Brain microvascular endothelial cell (primary cell): Measurements from ENCODE around the gene SMG5.

Source experiments
- DNase-seq: peaks from one replicate; pipeline ENCODE4 v3.0.0-alpha.2; 2020
- H3K27ac ChIP-seq: fragments of 250-450 bp; sonication (Bioruptor Pico); 2 replicates; pipeline ENCODE4 v1.5.1; 2020; ENCODE audit warnings: mild to moderate bottlenecking, moderate library complexity
- H3K27me3 ChIP-seq: fragments of 250-450 bp; sonication (Bioruptor Pico); replicated peaks from 2 replicates; pipeline ENCODE4 v1.5.1; 2020; ENCODE audit warnings: mild to moderate bottlenecking
- H3K36me3 ChIP-seq: fragments of 250-450 bp; sonication (Bioruptor Pico); replicated peaks from 2 replicates; pipeline ENCODE4 v1.5.1; 2020; ENCODE audit warnings: mild to moderate bottlenecking
- H3K4me3 ChIP-seq: 2 replicates; pipeline ENCODE4 v1.5.1; 2011; ENCODE audit warnings: low read depth, mild to moderate bottlenecking, control low read depth, low read length, moderate library complexity
- CTCF ChIP-seq: IDR thresholded peaks from 2 replicates; pipeline ENCODE4 v1.5.1; 2011; ENCODE audit warnings: low read depth, mild to moderate bottlenecking, moderate library complexity, low read length, control low read depth, inconsistent platforms; ENCODE audit errors: missing control alignments
- in situ Hi-C: cut with HindIII; loops from 2 replicates; pipeline ENCODE4 v1.10.0; 2017; ENCODE audit warnings: low sequenced_read_pairs, low pct_ligation_motif_present

Gene SMG5

DNA sequence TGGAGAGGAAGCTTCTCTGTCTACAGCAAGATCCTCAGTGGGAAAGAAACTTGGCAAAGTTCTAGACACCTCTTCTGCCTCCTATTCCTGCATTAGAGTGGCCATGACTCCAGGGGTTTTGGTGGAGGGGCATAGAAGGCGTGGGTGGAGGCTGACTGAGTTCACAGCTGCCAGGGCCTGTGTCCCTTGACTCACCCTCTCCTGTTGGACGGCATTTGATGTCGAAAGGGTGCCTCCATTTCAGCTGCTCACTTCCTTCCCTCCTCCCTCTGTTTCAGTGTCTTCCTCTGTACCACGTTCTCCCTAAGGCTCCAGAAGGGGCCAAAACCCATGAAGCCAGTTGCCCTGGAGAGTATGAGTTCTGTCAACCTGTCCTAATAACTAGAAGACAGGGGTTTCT lies 2.1 kb upstream of the SMG5 start:
- in situ Hi-C loops: no loop called here
- no peak for DNase-seq
- peaks cover 7% of the 10 kb centered on the region for H3K36me3 ChIP-seq
- H3K4me3 ChIP-seq: no peak overlapping the region
- H3K27ac ChIP-seq: no peak overlapping the region
- H3K27me3 ChIP-seq: no peaks in the 10 kb centered on the region
- no peak for TF ChIP-seq CTCF

GRCh38 chr1:156284112-156284511 lies 1.5 kb upstream of the SMG5 start, which contains the start of gene TMEM79:
Gene TMEM79 (plus strand): TSS chr1:156284325. CDS start chr1:156285227, 902 bp downstream.
- H3K27me3 ChIP-seq: no peaks in the 10 kb centered on the region
- H3K27ac ChIP-seq: peak within 1 kb of the TSS; percentile 97
- no peak for DNase-seq
- peaks cover 5% of the 10 kb centered on the region for H3K36me3 ChIP-seq
- TF ChIP-seq CTCF: no peak
- in situ Hi-C loops: no loop called here
- peak within 1 kb of the TSS; percentile 88 for H3K4me3 ChIP-seq

DNA sequence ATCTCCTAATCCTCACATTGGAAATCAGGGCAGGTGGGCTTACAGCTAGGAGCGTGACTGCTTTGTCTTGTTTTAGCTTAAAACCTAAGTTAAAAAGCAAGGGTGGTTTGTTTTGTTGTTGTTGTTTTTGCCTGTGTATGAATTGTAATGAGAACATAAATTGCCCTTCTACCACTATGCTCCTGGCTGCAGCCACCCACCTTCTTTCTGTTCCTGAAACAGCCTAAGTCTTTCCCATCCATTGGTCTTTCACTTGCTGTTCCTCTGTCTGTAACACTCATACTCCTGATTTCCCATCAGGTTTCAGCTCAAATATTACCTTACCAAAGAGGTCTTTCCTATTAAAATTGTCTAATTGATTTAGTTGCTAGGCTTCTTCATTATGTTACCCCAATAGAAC lies 896 bp upstream of the SMG5 start:
- H3K27me3 ChIP-seq: no peaks in the 10 kb centered on the region

DNA sequence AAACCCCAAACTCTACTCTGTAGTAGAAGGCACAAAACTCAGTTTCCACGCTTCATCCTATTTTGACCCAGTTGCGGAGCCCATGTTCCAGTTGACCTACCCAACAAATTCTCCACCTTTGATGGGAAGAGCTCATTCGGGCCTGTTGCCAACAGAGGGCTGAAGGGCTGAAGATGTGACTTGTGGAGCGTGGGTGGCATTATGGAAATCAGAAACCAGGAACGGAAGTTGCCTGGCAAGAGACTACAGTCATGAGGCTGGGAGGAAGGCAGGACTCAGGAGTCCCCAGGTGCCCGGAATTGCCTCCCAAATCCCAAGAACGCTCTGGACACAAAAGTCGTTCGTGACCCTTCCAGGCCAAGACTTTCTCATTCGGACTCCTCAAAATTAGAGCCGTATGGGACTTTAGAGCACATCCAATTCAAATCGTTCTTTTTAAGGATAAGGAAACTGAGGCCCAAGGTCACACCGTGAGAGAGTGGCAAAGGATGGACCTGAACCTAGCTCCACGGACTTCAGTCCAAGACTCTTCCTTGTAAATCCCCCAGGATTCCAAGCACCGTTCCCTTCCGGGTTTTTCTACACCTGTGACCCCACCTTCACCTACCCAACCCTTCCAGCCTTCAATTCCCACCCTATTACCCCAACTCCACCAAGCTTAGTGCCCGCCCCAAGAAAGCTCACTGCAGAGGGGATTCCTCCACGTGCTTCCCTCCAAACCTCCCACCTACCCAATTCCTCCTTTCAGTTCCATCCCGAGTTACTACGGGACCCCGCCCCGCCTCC lies 739 bp downstream of the SMG5 start:
- peaks cover 8% of the 10 kb centered on the region for H3K36me3 ChIP-seq
- H3K27ac ChIP-seq: peak overlapping the region; percentile 97
- DNase-seq: peak; percentile 17
- H3K4me3 ChIP-seq: peak overlapping the region; percentile 88
- in situ Hi-C loops: no loop called here
- H3K27me3 ChIP-seq: no peaks in the 10 kb centered on the region
- no peak for TF ChIP-seq CTCF

More for the DNA sequence above, 896 bp upstream of the SMG5 start:
- no peak overlapping the region for H3K27ac ChIP-seq
- no peak for TF ChIP-seq CTCF
- H3K4me3 ChIP-seq: peak overlapping the region; percentile 88
- H3K36me3 ChIP-seq: peaks cover 4% of the 10 kb centered on the region
- no peak for DNase-seq
- in situ Hi-C loops: no loop called here

- H3K36me3 ChIP-seq: peaks cover 14% of the 10 kb centered on the region
- H3K4me3 ChIP-seq: peak overlapping the region; percentile 88
- in situ Hi-C loops: no loop called here
- no peaks in the 10 kb centered on the region for H3K27me3 ChIP-seq
- TF ChIP-seq CTCF: peak; percentile 35
- H3K27ac ChIP-seq: peak overlapping the region; percentile 6
- DNase-seq: peak; percentile 56
Observed at GRCh38 chr1:156281281-156281680, 1.3 kb downstream of the SMG5 start.

DNA sequence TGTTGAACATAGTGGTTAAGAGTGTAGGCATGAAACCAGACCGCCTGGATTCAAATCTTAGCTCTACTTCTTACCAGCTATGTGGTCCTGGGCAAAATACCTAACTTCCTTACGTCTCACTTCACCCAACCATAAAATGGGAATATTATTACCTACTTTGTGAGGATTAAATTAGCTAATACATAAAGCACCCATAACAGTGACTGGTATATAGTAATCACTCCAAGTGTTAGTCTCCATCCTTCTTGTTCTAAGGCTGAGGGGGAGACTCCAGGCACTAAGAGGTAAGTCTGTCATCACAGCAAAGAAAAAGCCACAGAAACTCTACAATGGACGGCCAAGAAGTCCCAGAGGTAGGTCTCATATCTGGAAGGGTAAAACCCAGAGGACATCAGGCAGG lies 2.8 kb downstream of the SMG5 start:
- no peak overlapping the region for H3K4me3 ChIP-seq
- no peak overlapping the region for H3K27ac ChIP-seq
- H3K36me3 ChIP-seq: peaks cover 24% of the 10 kb centered on the region
- DNase-seq: no peak
- TF ChIP-seq CTCF: no peak
- in situ Hi-C loops: no loop called here
- H3K27me3 ChIP-seq: no peaks in the 10 kb centered on the region
